IgD-negative memory B cell (primary cell): ENCODE data around the gene SPATA12. TPM values are rescaled to one million over a fixed set of nuclear protein-coding genes. Genes with fewer than 3 reads are reported as not detected.

ENCODE experiments used
- H3K27ac Mint-ChIP-seq, 3 donors: one replicate each; pipeline ENCODE4 v1.8.0; 2020 to 2022; ENCODE audit warnings: mild to moderate bottlenecking in 3 of 3, mixed read lengths in 3 of 3, moderate library complexity in 1 of 3
- H3K27me3 Mint-ChIP-seq: one replicate; pipeline ENCODE4 v1.8.0; 2021; ENCODE audit warnings: mixed read lengths
- H3K36me3 Mint-ChIP-seq: one replicate; pipeline ENCODE4 v1.8.0; 2020; ENCODE audit warnings: mild to moderate bottlenecking, mixed read lengths
- H3K4me1 Mint-ChIP-seq, 3 donors: one replicate each; pipeline ENCODE4 v1.8.0; 2020 to 2022; ENCODE audit warnings: mixed read lengths in 3 of 3, mild to moderate bottlenecking in 1 of 3
- H3K4me3 Mint-ChIP-seq, 4 donors: one replicate each; pipeline ENCODE4 v1.8.0; 2020 to 2022; ENCODE audit warnings: mild to moderate bottlenecking in 4 of 4, mixed read lengths in 4 of 4, moderate library complexity in 3 of 4
- H3K9me3 Mint-ChIP-seq, 3 donors: one replicate each; pipeline ENCODE4 v1.8.0; 2020 to 2021; ENCODE audit warnings: mixed read lengths in 3 of 3, mild to moderate bottlenecking in 1 of 3
- polyA plus RNA-seq: library from polyadenylated mRNA; unstranded; fragments of 300-500 nt; fragmentation: Illumina TruSeq; gene quantifications from one replicate; pipeline ENCODE4 v1.2.3, GENCODE V29; 2021

Gene SPATA12
- polyA plus RNA-seq, 1 donor from 2014 or later: not detected

DNA sequence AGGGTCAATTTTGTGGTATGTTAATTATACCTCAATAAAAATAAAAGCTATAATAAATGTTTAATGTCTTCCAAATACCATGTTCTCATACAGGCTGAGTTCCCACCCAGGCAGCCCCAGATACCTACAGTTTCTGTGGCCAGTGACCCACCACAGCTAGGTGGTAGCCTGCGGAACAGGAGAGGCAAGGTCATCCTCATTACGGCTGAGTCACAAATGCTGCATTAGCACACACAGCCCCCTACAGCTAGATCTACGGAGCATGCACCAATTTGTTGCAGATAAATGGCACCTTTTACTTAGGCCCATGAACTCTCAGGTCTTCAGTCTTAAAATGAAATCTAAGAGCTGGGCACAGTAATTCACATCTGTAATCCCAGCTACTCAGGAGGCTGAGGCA is 5.1 kb downstream of the SPATA12 start:
- peaks cover 39% of the 10 kb centered on the region for H3K27me3 Mint-ChIP-seq
- no peak overlapping the region for H3K27ac Mint-ChIP-seq
- H3K36me3 Mint-ChIP-seq: peaks cover 4% of the 10 kb centered on the region
- H3K9me3 Mint-ChIP-seq: peaks cover 0 to 2% (median 2%) of the 10 kb centered on the region in 3 donors
- H3K4me3 Mint-ChIP-seq: no peak overlapping the region
- H3K4me1 Mint-ChIP-seq: peaks cover 8 to 15% (median 11%) of the 10 kb centered on the region in 3 donors

DNA sequence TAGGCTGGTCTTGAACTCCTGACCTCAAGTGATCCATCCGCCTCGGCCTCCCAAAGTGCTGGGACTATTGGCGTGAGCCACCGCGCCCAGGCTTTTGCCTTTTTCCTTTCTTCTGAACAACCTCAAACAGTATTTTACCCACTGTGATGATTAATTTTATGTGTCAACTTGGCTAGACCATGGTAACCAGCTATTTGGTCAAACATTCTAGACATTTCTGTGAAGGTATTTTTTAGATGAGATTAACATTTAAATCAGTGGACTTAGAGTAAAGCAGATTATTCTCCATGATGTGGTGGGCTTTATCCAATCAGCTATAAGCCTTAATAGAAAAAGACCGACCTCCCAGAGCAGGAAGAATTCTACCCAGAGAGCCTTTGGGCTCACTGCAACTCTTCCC is 6.0 kb downstream of the SPATA12 start:
- H3K27ac Mint-ChIP-seq: peak overlapping the region in 1 of 3 donors; percentile 19
- peaks cover 0 to 2% (median 2%) of the 10 kb centered on the region in 3 donors for H3K9me3 Mint-ChIP-seq
- peaks cover 42% of the 10 kb centered on the region for H3K27me3 Mint-ChIP-seq
- no peak overlapping the region for H3K4me3 Mint-ChIP-seq
- H3K36me3 Mint-ChIP-seq: peaks cover 4% of the 10 kb centered on the region
- peaks cover 8 to 15% (median 11%) of the 10 kb centered on the region in 3 donors for H3K4me1 Mint-ChIP-seq

DNA sequence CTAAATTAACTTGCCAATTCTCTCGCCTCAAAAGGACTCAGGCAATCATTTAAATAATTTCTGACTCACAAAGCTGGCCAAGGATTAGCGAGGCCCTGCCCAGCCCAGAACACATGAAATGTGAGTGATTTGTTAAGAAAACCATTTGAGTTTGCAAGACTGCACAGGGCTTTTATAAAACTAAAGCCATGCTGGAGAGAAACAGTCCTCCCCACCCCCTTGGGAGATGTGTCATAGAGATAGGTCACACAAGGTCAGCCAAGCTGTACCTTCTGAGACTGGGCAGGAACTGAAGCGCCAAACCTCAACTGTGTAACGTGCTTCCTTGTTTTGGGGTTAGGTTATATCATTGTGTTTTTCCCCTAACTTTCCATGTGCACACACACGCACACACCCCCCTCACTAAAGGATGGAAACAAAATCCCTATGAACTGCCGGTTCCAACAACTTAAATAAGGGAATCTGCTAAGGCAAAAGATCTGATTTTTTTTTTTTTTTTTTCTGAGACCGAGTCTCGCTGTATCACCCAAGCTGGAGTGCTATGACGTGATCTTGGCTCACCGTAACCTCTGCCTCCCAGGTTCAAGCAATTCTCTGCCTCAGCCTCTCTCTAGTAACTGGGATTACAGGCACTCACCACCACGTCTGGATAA is 8.1 kb downstream of the SPATA12 start:
- Mint-ChIP-seq H3K4me3 (peak overlapping the region; percentile 3 to 80 (median 66)), H3K9me3 (peaks cover 0 to 2% (median 0%) of the 10 kb centered on the region in 3 donors), H3K27ac (peak overlapping the region; percentile 36 to 82 (median 54)), H3K27me3 (peaks cover 38% of the 10 kb centered on the region), H3K4me1 (peaks cover 8 to 13% (median 11%) of the 10 kb centered on the region in 3 donors), H3K36me3 (peaks cover 2% of the 10 kb centered on the region)

DNA sequence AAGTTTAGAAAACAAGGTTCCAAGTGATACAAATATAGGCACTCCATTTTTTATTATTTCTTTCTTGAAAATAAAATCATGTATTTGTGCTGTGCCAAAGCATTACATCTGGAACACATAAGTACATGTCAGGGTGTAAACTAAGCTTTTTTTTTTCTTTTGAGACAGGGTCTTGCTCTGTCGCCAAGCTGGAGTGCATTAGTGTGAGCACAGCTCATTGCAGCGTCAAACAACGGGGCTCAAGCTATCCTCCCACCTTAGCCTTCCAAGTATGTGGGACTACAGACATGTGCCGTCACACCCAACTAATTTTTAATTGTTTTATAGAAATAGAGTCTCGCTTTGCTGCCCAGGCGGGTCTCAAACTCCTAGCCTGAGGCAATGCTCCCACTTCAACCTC is 9.0 kb downstream of the SPATA12 start:
- H3K27me3 Mint-ChIP-seq: peaks cover 44% of the 10 kb centered on the region
- H3K27ac Mint-ChIP-seq: peak overlapping the region in 1 of 3 donors; percentile 7
- H3K9me3 Mint-ChIP-seq: peaks cover 0 to 2% (median 0%) of the 10 kb centered on the region in 3 donors
- peaks cover 8 to 13% (median 13%) of the 10 kb centered on the region in 3 donors for H3K4me1 Mint-ChIP-seq
- H3K4me3 Mint-ChIP-seq: no peak overlapping the region
- peaks cover 3% of the 10 kb centered on the region for H3K36me3 Mint-ChIP-seq

DNA sequence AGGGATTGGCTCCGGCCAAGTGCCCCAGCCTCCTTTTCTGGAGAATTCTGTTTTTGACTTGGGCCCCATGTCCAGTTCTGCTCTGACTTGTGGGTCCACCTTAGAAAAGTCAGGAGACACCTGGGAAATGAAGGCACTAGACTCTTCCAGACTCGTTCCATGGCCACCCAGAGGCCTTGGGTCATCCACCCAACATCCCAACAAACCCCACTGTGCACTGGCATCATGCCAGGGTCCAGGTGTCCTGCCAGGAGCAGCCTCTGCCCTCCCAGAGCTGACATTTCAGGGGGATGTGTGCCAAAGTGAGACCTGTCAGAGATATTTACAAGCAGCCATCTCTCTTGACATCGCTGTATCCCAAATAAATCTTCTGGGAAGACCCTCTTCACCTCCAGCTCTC is 13.2 kb downstream of the SPATA12 start:
- peaks cover 0 to 2% (median 0%) of the 10 kb centered on the region in 3 donors for H3K9me3 Mint-ChIP-seq
- H3K36me3 Mint-ChIP-seq: peaks cover 1% of the 10 kb centered on the region
- H3K4me3 Mint-ChIP-seq: no peak overlapping the region
- peaks cover 12 to 22% (median 16%) of the 10 kb centered on the region in 3 donors for H3K4me1 Mint-ChIP-seq
- no peak overlapping the region for H3K27ac Mint-ChIP-seq
- peaks cover 64% of the 10 kb centered on the region for H3K27me3 Mint-ChIP-seq

DNA sequence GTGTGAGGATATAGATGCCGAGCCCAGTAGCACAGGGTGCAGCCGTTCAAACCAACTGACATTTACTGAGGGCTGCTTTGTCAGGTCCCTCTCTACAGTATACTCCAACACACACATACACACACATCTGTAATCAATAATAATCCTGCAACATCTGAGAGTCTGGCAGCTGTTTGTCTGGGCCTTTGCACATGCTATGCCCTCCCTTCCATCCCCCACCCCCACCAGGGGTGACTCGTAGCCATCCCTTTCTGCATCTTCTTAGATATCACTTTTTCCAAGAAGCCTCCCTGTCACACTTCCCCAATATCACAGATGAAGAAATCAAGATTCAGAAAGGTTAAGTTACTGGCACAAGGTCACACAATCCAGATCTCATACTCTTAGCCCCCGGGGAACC is 13.7 kb downstream of the SPATA12 start:
- Mint-ChIP-seq H3K4me1 (peaks cover 9 to 19% (median 12%) of the 10 kb centered on the region in 3 donors), H3K36me3 (peaks cover 1% of the 10 kb centered on the region), H3K27ac (no peak overlapping the region), H3K9me3 (peaks cover 0 to 2% (median 0%) of the 10 kb centered on the region in 3 donors), H3K27me3 (peaks cover 60% of the 10 kb centered on the region), H3K4me3 (no peak overlapping the region)

DNA sequence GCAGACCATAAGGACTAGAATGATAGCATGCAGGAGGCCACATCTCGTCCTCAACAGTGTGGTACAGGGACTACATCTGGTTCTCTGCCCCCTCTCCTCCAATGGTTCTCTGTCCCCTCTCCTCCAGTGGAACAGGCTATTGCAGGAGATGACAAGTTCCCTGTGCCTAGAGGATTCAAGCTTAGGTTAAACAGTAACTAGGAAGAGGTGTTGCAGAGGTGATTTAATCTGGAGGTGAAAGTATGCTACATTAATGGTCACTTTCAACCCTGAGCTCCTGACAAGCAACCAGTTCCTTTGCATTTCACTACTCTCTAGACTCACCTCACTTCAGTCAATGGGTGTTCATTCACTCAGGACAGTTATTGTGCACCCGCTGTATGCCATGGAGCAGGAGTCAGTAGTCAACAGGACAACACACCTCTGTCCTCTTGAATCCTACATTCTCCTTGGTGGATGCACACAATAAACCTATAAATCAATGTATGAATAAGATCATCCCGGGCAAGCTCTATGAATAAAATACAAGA is 16.0 kb downstream of the SPATA12 start:
- Mint-ChIP-seq H3K27me3 (peaks cover 57% of the 10 kb centered on the region), H3K4me3 (peak overlapping the region in 2 of 4 donors; percentile 1 to 19), H3K4me1 (peaks cover 9 to 19% (median 12%) of the 10 kb centered on the region in 3 donors), H3K27ac (no peak overlapping the region), H3K9me3 (peaks cover 0 to 2% (median 0%) of the 10 kb centered on the region in 3 donors), H3K36me3 (peaks cover 1% of the 10 kb centered on the region)

DNA sequence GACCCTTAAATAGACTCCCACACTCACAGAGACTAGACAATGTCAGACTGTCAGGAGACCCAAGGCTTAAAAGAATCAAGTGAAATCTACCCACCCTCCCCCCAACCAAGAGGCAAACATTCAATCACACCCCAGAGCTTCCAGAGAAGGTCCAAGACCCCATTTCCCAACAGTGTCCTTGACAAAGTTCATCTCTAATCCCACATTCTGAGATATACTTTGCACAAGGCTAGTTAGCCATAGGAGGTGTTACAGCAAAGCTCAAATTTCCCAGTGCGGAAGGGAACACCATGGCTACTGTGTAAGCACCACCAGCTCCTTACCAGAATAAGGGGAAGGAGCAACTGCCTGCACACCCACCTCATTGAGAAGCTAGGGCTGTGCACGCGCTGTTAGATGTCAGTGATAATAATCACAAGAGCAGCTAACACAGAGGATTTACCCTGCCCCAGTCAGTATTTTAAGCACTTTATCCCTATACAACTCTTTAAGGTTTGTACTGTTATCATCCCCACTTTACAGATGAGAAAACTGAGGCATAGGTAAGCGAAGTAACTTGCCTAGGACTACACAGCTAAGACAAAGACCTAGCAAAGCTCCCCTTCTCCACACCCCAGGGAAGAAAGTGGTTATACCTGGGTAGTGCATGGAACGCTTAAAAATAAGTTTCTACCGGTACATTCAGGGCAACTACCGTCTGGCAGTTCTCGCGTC is 17.3 kb downstream of the SPATA12 start:
- Mint-ChIP-seq H3K36me3 (peaks cover 1% of the 10 kb centered on the region), H3K27me3 (peaks cover 55% of the 10 kb centered on the region), H3K9me3 (no peaks in the 10 kb centered on the region), H3K27ac (no peak overlapping the region), H3K4me1 (peaks cover 9 to 19% (median 12%) of the 10 kb centered on the region in 3 donors), H3K4me3 (peak overlapping the region; percentile 19 to 88 (median 78))

DNA sequence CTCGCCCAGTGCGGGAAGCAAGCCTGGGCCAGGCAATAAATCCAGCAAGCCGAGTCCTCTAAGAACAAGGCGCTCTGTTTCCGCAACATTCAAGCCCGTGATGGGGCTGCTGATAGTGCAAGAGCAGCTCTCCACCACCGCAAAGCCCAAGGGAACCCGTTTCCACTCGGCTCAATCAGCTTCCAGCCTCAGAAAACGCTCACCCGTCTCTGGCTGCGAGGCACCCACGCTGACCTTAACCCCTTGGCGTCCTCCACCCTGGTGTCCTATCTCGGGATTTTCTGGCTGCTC is 17.8 kb downstream of the SPATA12 start:
- Mint-ChIP-seq H3K4me1 (peaks cover 9 to 19% (median 12%) of the 10 kb centered on the region in 3 donors), H3K27me3 (peaks cover 52% of the 10 kb centered on the region), H3K9me3 (no peaks in the 10 kb centered on the region), H3K36me3 (peaks cover 1% of the 10 kb centered on the region), H3K27ac (no peak overlapping the region), H3K4me3 (peak overlapping the region; percentile 19 to 88 (median 78))

DNA sequence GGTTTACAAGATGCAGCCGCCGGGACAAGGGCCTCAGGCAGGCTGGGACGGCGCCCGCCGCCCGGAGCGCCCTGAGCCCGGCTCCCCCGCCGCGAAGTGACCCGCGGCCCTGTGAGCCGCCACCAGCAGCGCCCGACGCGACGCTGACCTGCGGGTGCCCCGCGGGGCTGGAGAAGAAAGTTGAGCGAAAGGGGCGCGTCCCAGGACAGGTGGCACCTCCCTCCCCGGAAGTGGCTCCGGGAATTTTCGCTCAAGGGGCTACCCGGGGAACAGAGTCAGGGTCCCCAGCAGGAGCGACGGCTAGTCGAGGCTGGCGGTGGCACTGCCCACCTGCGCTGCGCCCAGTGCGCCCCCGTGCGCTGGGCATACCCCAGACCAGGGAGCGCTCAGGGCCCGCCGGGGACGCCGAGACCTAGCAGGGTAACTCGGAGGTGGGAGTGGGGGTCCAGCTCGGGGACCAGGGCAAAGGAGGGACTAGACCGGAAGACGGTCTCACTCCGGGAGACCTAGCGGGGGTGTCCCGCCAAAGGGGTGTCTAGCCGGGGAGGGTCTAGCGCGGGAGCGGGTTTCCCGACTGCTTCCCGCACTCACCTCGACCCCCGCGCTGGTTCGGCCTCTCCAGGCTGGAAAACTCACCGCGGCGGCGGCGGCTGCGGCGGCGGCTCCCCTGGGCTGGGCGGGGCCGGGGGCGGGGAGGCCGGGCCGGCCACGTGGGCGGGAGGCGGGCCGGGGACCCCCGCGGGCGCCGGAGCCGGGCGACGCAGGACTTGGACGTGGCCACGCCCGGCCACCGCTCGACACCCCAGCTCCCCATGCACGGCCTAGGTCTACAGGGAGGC is 18.4 kb downstream of the SPATA12 start:
- Mint-ChIP-seq H3K27me3 (peaks cover 48% of the 10 kb centered on the region), H3K36me3 (no peaks in the 10 kb centered on the region), H3K4me3 (peak overlapping the region in 3 of 4 donors; percentile 19 to 88 (median 76)), H3K27ac (no peak overlapping the region), H3K4me1 (peaks cover 9 to 19% (median 12%) of the 10 kb centered on the region in 3 donors), H3K9me3 (no peaks in the 10 kb centered on the region)

DNA sequence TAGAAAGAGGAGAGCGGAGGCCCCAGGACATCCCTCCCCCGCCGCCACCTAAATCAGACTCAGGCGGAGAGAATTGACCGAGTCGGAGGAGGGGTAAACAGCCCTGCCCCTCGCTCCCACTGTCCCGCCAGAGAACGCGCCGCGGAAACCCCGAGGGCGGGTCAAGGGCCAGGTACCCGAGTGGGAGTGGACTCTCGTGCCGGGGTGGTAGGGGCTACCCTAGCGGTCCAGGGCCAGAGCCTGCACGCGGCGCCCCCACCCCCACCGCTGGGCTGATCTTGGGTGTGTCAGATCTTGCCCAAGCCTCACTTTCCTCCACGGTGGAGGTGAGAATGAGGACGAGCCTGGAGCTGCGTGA is 19.0 kb downstream of the SPATA12 start:
- Mint-ChIP-seq H3K4me1 (peaks cover 7 to 19% (median 12%) of the 10 kb centered on the region in 3 donors), H3K27ac (no peak overlapping the region), H3K36me3 (no peaks in the 10 kb centered on the region), H3K27me3 (peaks cover 42% of the 10 kb centered on the region), H3K9me3 (no peaks in the 10 kb centered on the region), H3K4me3 (peak overlapping the region in 3 of 4 donors; percentile 31 to 69 (median 32))

DNA sequence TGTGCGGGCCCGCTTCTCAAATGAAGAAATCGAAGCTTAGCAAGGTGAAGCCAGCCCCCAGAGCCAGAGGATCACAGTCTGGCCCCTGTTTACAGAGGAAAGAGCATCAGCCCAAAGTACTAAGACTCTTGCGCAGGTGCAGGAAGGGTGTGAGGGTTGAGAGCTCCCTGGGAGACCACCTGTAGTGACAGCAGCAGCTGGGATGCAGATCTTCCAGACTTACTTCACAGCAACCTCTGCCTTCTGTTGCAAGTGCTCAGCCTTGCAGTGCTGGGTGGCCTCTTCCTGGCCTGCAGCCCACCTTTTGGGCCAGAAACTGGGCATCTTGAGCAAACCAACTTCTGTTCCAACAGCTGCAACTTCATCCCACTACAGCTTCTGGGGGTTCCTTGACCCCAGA is 19.7 kb downstream of the SPATA12 start:
- Mint-ChIP-seq H3K4me3 (peak overlapping the region; percentile 31 to 77 (median 70)), H3K27ac (peak overlapping the region in 1 of 3 donors; percentile 24), H3K4me1 (peaks cover 7 to 19% (median 12%) of the 10 kb centered on the region in 3 donors), H3K27me3 (peaks cover 35% of the 10 kb centered on the region), H3K36me3 (no peaks in the 10 kb centered on the region), H3K9me3 (no peaks in the 10 kb centered on the region)

DNA sequence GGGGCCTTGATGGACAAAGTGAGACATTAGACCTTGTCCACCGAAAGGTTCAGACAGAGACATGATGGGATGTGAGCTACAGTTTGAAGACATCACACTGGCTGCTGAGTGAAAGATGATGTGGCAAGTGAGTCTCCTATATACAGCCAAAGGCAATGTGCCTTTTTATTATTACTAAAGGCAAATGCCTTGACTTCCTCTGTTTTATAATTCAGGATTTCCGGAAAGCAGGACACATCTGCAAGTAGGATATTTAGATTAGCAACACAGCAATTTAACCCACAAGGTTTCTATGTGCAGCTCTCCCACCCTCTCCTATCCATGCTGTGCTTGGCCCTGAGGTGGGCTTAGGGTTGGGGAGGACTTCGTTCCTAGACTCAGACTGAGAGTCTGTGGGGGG is 20.7 kb downstream of the SPATA12 start:
- Mint-ChIP-seq H3K27me3 (peaks cover 32% of the 10 kb centered on the region), H3K4me1 (peaks cover 7 to 19% (median 12%) of the 10 kb centered on the region in 3 donors), H3K4me3 (peak overlapping the region in 1 of 4 donors; percentile 11), H3K9me3 (no peaks in the 10 kb centered on the region), H3K27ac (no peak overlapping the region), H3K36me3 (no peaks in the 10 kb centered on the region)

DNA sequence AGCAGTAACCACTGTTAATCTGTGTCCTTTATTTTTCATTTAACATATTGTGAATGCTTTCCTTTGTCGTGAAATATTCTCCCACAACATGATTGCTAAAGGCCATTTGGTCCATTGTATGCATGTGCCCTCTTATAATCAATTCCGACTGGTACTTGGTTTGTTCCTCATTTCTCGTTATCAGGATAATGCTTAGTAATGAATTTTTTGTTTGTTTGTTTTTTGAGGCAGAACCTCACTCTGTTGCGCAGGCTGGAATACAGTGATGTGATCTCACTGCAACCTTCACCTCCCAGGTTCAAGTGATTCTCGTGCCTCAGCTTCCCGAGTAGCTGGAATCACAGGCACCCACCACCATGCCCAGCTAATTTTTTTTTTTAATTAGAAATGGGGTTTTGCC is 22.0 kb downstream of the SPATA12 start:
- peaks cover 22% of the 10 kb centered on the region for H3K27me3 Mint-ChIP-seq
- no peak overlapping the region for H3K4me3 Mint-ChIP-seq
- peaks cover 5 to 9% (median 9%) of the 10 kb centered on the region in 3 donors for H3K4me1 Mint-ChIP-seq
- no peaks in the 10 kb centered on the region for H3K9me3 Mint-ChIP-seq
- H3K27ac Mint-ChIP-seq: no peak overlapping the region
- H3K36me3 Mint-ChIP-seq: no peaks in the 10 kb centered on the region
